Panc1 (cell line): ENCODE results near the gene CFAP299. TPM values are rescaled to one million over a fixed set of nuclear protein-coding genes. Genes with fewer than 3 reads are reported as not detected.

Experiments
- ATAC-seq: fragments of 200-7000 bp; cut with Tn5 transposase; 2 replicates; pipeline ENCODE4 v1.9.1; 2020; ENCODE audit warnings: mild to moderate bottlenecking, moderate library complexity
- BruUV-seq: library from RNA; stranded (reverse); fragments of 400-500 nt; replicated peaks from 2 replicates; lab custom pipeline; 2021; lab: Mats Ljungman, UMichigan
- CTCF ChIA-PET: fragments of 300-600 bp; sonication (Branson Sonifier 250); formaldehyde crosslinking; loops from one replicate; lab custom pipeline; 2022; ENCODE audit warnings: antibody characterized with exemption; lab: Charles Lee
- POLR2A ChIA-PET: fragments of 300-600 bp; sonication (Branson Sonifier 250); formaldehyde crosslinking; loops from one replicate; lab custom pipeline; 2022; ENCODE audit warnings: antibody characterized with exemption; lab: Charles Lee
- DNase-seq: peaks from one replicate; pipeline ENCODE4 v3.0.0-alpha.2; 2010; ENCODE audit warnings: low read depth, low spot score
- H3K27ac ChIP-seq: 2 replicates; pipeline ENCODE4 v1.5.1; 2011; ENCODE audit warnings: mild to moderate bottlenecking, low read length, inconsistent platforms
- H3K27me3 ChIP-seq: fragments of 200-500 bp; sonication (Bioruptor generic); 2 replicates; pipeline ENCODE4 v1.6.0; 2014; ENCODE audit warnings: low read length, inconsistent platforms; ENCODE audit not compliant: control insufficient read depth, insufficient read depth
- H3K36me3 ChIP-seq: fragments of 200-500 bp; sonication (Bioruptor generic); 2 replicates; pipeline ENCODE4 v1.5.1; 2014; ENCODE audit warnings: inconsistent platforms, mild to moderate bottlenecking, low read length, moderate library complexity; ENCODE audit not compliant: control insufficient read depth, insufficient read depth
- H3K4me1 ChIP-seq: 2 replicates; pipeline ENCODE4 v1.5.1; 2011; ENCODE audit warnings: inconsistent platforms, mild to moderate bottlenecking, low read length, moderate library complexity; ENCODE audit not compliant: control insufficient read depth, insufficient read depth
- H3K4me3 ChIP-seq, 2 experiments: 2 replicates each; pipeline ENCODE4 v1.5.1; 2011 to 2012; ENCODE audit warnings: low read depth in 2 of 2, low read length in 2 of 2, mild to moderate bottlenecking in 2 of 2, inconsistent platforms in 1 of 2, moderate library complexity in 1 of 2
- H3K9me3 ChIP-seq: fragments of 200-500 bp; sonication (Bioruptor generic); 2 replicates; pipeline ENCODE4 v1.5.1; 2014; ENCODE audit warnings: low read depth, mild to moderate bottlenecking, inconsistent platforms, low read length, moderate library complexity; ENCODE audit not compliant: control insufficient read depth, insufficient read depth
- POLR2AphosphoS5 ChIP-seq: IDR thresholded peaks from 2 replicates; pipeline ENCODE4 v1.6.1; 2012; ENCODE audit warnings: mild to moderate bottlenecking, low read depth, low read length, moderate library complexity
- SIN3A ChIP-seq: IDR thresholded peaks from 2 replicates; pipeline ENCODE4 v1.6.1; 2012; ENCODE audit warnings: low read depth, mild to moderate bottlenecking, low read length, moderate library complexity, borderline replicate concordance; ENCODE audit not compliant: insufficient read depth
- TCF7L2 ChIP-seq: IDR thresholded peaks from 2 replicates; pipeline ENCODE4 v1.6.1; 2011; ENCODE audit warnings: mild to moderate bottlenecking, low read depth, low read length, inconsistent platforms
- in situ Hi-C: cut with HindIII; loops from 2 replicates; pipeline ENCODE4 v1.10.0; 2016; ENCODE audit warnings: low sequenced_read_pairs, low pct_unique_long_range_greater_than_20kb
- intact Hi-C: fragments of 100-400 bp; cut with micrococcal nuclease; formaldehyde crosslinking; loops from one replicate; pipeline ENCODE4 v1.10.0; 2022; ENCODE audit not compliant: unreplicated experiment
- total RNA-seq: library from RNA; stranded (reverse); gene quantifications from one replicate; pipeline ENCODE4 v1.2.1, GENCODE V29; 2021; ENCODE audit not compliant: unreplicated experiment
- TF ChIP-seq, protein P1 (sequence below): fragments of 450-650 bp; IDR thresholded peaks from 2 replicates; pipeline ENCODE4 v1.5.1; 2017; ENCODE audit warnings: mild to moderate bottlenecking
- TF ChIP-seq, protein P2 (sequence below), 2 experiments: IDR thresholded peaks; 2 replicates each; pipeline ENCODE4 v1.6.1; 2011 to 2012; ENCODE audit warnings: low read depth in 2 of 2, control low read depth in 1 of 2, low read length in 1 of 2, mild to moderate bottlenecking in 1 of 2, moderate library complexity in 1 of 2; ENCODE audit not compliant: insufficient read depth in 1 of 2

CFAP299 gene
- total RNA-seq, 1 experiment from 2014 or later, result not detected

DNA sequence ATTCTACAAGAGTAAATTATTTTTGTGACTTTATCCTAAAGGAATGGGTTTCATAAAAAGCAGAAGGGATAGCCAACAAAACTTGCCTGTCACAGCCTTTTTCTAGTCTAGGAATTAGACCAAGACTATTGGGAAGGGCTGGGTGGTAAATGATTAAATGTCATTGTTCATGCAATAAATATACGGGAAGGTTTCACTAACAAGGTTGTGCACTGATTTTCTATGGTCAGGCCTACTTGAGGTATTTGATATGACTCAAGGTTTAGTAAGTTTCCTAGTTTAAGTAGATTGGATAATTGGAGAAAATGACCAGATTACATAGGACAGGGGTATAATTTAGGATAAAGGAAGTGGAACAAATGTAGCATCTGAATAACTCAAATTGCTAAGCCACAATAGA, 445.9 kb downstream of the CFAP299 start:
- no peak for ATAC-seq
- in situ Hi-C loops, result no loop called here
- Histone ChIP-seq H3K27ac (no peak overlapping the region), H3K9me3 (no peaks in the 10 kb centered on the region), H3K4me1 (no peaks in the 10 kb centered on the region), H3K36me3 (no peaks in the 10 kb centered on the region), H3K27me3 (no peaks in the 10 kb centered on the region), H3K4me3 (no peak overlapping the region)
- no peak for DNase-seq
- intact Hi-C loops, result no loop called here
- no peak for TF ChIP-seq TCF7L2
- TF ChIP-seq SIN3A, result no peak
- TF ChIP-seq, protein P1, sequence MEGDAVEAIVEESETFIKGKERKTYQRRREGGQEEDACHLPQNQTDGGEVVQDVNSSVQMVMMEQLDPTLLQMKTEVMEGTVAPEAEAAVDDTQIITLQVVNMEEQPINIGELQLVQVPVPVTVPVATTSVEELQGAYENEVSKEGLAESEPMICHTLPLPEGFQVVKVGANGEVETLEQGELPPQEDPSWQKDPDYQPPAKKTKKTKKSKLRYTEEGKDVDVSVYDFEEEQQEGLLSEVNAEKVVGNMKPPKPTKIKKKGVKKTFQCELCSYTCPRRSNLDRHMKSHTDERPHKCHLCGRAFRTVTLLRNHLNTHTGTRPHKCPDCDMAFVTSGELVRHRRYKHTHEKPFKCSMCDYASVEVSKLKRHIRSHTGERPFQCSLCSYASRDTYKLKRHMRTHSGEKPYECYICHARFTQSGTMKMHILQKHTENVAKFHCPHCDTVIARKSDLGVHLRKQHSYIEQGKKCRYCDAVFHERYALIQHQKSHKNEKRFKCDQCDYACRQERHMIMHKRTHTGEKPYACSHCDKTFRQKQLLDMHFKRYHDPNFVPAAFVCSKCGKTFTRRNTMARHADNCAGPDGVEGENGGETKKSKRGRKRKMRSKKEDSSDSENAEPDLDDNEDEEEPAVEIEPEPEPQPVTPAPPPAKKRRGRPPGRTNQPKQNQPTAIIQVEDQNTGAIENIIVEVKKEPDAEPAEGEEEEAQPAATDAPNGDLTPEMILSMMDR, result no peak
- no peak for TF ChIP-seq POLR2AphosphoS5
- TF ChIP-seq, protein P2, sequence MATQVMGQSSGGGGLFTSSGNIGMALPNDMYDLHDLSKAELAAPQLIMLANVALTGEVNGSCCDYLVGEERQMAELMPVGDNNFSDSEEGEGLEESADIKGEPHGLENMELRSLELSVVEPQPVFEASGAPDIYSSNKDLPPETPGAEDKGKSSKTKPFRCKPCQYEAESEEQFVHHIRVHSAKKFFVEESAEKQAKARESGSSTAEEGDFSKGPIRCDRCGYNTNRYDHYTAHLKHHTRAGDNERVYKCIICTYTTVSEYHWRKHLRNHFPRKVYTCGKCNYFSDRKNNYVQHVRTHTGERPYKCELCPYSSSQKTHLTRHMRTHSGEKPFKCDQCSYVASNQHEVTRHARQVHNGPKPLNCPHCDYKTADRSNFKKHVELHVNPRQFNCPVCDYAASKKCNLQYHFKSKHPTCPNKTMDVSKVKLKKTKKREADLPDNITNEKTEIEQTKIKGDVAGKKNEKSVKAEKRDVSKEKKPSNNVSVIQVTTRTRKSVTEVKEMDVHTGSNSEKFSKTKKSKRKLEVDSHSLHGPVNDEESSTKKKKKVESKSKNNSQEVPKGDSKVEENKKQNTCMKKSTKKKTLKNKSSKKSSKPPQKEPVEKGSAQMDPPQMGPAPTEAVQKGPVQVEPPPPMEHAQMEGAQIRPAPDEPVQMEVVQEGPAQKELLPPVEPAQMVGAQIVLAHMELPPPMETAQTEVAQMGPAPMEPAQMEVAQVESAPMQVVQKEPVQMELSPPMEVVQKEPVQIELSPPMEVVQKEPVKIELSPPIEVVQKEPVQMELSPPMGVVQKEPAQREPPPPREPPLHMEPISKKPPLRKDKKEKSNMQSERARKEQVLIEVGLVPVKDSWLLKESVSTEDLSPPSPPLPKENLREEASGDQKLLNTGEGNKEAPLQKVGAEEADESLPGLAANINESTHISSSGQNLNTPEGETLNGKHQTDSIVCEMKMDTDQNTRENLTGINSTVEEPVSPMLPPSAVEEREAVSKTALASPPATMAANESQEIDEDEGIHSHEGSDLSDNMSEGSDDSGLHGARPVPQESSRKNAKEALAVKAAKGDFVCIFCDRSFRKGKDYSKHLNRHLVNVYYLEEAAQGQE (IDR thresholded peaks at IDR 0.05; ENCODE audit: insufficient read depth in 1 of 2, low read depth in 2 of 2, low read length in 1 of 2), result no peak
- CTCF ChIA-PET, result no interaction called here
- BruUV-seq, result no TSS peak
- POLR2A ChIA-PET, result no interaction called here

DNA sequence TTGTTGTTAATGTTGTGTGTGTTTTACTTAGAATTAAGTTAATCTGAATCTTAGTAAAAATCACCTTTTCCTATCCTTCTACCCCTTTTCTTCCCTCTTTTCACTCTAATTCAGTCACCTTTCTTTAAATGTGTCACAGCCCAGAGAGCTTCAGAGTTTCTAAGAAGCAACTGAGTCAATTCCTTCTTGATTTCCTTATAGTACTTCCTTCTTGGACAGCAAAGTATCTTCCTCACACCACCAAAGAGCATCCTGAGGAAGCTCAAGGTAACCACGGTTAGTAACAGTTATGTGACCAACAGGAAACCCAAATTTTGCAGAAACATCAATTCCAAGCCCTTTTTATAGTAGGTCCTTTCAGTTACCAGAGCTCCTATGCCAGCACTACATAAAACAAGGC, 451.8 kb downstream of the CFAP299 start:
- intact Hi-C loops, result no loop called here
- TF ChIP-seq TCF7L2, result no peak
- TF ChIP-seq, protein P1, result no peak
- TF ChIP-seq, protein P2 (IDR thresholded peaks at IDR 0.05; ENCODE audit: insufficient read depth in 1 of 2, low read depth in 2 of 2, low read length in 1 of 2), result no peak
- TF ChIP-seq POLR2AphosphoS5, result no peak
- no peak for TF ChIP-seq SIN3A
- no peak for DNase-seq
- ChIA-PET POLR2A (no interaction called here), CTCF (no interaction called here)
- H3K4me3 ChIP-seq, result no peak overlapping the region
- in situ Hi-C loops, result no loop called here
- no TSS peak for BruUV-seq
- no peaks in the 10 kb centered on the region for H3K9me3 ChIP-seq
- H3K27me3 ChIP-seq, result no peaks in the 10 kb centered on the region
- no peaks in the 10 kb centered on the region for H3K4me1 ChIP-seq
- no peak for ATAC-seq
- no peak overlapping the region for H3K27ac ChIP-seq
- H3K36me3 ChIP-seq, result no peaks in the 10 kb centered on the region
